Esophagus muscularis mucosa (tissue), 4 donors: ENCODE results near the gene RAPGEF1. TPM values are rescaled to one million over a fixed set of nuclear protein-coding genes. Genes with fewer than 3 reads are reported as not detected.
A peak's percentile ranks its signal among the peaks of the same experiment; 100 is the strongest.

Source experiments
- DNase-seq: peaks from one replicate; pipeline ENCODE4 v3.0.0-alpha.2; 2017; ENCODE audit errors: extremely low spot score
- H3K27ac ChIP-seq, 4 donors: fragments of 200-600 bp; sonication (generic); replicated peaks in 1 of 4; 1 replicate in 3 of 4; 2 replicates in 1 of 4; pipeline ENCODE4 v1.5.1; 2016 to 2019; ENCODE audit warnings: mild to moderate bottlenecking in 1 of 4
- H3K27me3 ChIP-seq, 4 donors: fragments of 200-600 bp; sonication (generic); one replicate each; pipeline versions ENCODE4 v1.5.1 to v1.6.0; 2016 to 2019
- H3K36me3 ChIP-seq, 4 donors: fragments of 200-600 bp; sonication (generic); one replicate each; pipeline ENCODE4 v1.5.1; 2016 to 2019
- H3K4me1 ChIP-seq, 4 donors: fragments of 200-600 bp; sonication (generic); one replicate each; pipeline ENCODE4 v1.5.1; 2016 to 2019
- H3K4me3 ChIP-seq, 4 donors: fragments of 200-600 bp; sonication (generic); 1 replicate in 2 of 4; 2 replicates in 2 of 4; pipeline ENCODE4 v1.5.1; 2016 to 2019; ENCODE audit warnings: mild to moderate bottlenecking in 4 of 4, moderate library complexity in 1 of 4
- H3K9me3 ChIP-seq, 4 donors: fragments of 200-600 bp; sonication (generic); 1 replicate in 3 of 4; 2 replicates in 1 of 4; pipeline ENCODE4 v1.5.1; 2016 to 2019
- EP300 ChIP-seq: sonication (generic); formaldehyde crosslinking; IDR thresholded peaks from one replicate; pipeline ENCODE4 v1.6.1; 2017; ENCODE audit warnings: antibody characterized with exemption
- POLR2A ChIP-seq: fragments of 450-650 bp; IDR thresholded peaks from one replicate; pipeline ENCODE4 v1.6.1; 2017; ENCODE audit warnings: antibody characterized with exemption, moderate library complexity, mild to moderate bottlenecking, low read depth
- POLR2AphosphoS5 ChIP-seq, 2 donors: sonication (generic); formaldehyde crosslinking; IDR thresholded peaks; one replicate each; pipeline ENCODE4 v1.6.1; 2017; ENCODE audit warnings: antibody characterized with exemption in 2 of 2
- WGBS: methylation state at CpG from one replicate; pipeline ENCODE4 v1.1.5; 2018; 5-methylcytosine and 5-hydroxymethylcytosine counted together
- intact Hi-C: fragments of 100-400 bp; cut with DNase I; formaldehyde crosslinking; loops from one replicate; pipeline ENCODE4 v1.15.1; 2023
- total RNA-seq, 4 donors: library from RNA; depleted of rRNA; stranded (reverse); fragments of >200 nt; gene quantifications; one replicate each; pipeline versions ENCODE4 v1.1.0 to v1.2.1, GENCODE V29; 2016
- TF ChIP-seq, protein P1 (sequence below), 3 experiments: fragments of 200-600 bp in 2 of 3; fragments of 450-650 bp in 1 of 3; sonication (generic) in 2 of 3; IDR thresholded peaks; one replicate each; pipeline ENCODE4 v1.5.1; 2017 to 2019; ENCODE audit warnings: antibody characterized with exemption in 3 of 3, mild to moderate bottlenecking in 2 of 3, moderate library complexity in 1 of 3

The RAPGEF1 gene
- total RNA-seq, 4 donors from 2014 or later: 66.6 to 138 (median 101) TPM

DNA sequence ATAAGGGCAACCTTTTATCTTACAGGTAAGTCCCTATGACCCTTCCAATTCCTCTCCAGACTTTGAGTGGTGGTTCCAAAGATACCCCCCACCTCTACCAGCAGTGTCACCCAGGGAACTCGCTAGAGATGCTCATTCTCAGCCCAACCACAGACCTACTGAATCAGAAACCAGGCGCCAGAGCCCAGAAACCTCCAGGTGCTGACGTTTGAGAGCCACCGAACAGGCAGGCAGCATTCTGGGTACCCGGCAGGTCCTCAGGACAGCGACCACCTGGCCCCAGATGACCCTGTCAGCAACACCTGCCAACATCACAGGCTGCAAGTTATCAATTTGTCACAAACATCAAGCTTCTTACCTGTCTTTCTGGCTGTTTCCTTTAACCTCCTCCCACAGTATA is 19.5 kb downstream of the RAPGEF1 start:
- H3K27ac ChIP-seq: peak overlapping the region in 1 of 4 donors; percentile 17
- H3K27me3 ChIP-seq: no peaks in the 10 kb centered on the region
- no peaks in the 10 kb centered on the region for H3K9me3 ChIP-seq
- peaks cover 0 to 4% (median 0%) of the 10 kb centered on the region in 4 donors for H3K36me3 ChIP-seq
- intact Hi-C loops: no loop called here
- TF ChIP-seq, protein P1, sequence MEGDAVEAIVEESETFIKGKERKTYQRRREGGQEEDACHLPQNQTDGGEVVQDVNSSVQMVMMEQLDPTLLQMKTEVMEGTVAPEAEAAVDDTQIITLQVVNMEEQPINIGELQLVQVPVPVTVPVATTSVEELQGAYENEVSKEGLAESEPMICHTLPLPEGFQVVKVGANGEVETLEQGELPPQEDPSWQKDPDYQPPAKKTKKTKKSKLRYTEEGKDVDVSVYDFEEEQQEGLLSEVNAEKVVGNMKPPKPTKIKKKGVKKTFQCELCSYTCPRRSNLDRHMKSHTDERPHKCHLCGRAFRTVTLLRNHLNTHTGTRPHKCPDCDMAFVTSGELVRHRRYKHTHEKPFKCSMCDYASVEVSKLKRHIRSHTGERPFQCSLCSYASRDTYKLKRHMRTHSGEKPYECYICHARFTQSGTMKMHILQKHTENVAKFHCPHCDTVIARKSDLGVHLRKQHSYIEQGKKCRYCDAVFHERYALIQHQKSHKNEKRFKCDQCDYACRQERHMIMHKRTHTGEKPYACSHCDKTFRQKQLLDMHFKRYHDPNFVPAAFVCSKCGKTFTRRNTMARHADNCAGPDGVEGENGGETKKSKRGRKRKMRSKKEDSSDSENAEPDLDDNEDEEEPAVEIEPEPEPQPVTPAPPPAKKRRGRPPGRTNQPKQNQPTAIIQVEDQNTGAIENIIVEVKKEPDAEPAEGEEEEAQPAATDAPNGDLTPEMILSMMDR (IDR thresholded peaks at IDR 0.05): no peak
- TF ChIP-seq POLR2AphosphoS5 (IDR thresholded peaks at IDR 0.05): no peak
- no peak for TF ChIP-seq EP300
- TF ChIP-seq POLR2A: no peak
- peaks cover 57 to 81% (median 79%) of the 10 kb centered on the region in 4 donors for H3K4me1 ChIP-seq
- no peak for DNase-seq
- WGBS: 87% methylated on average over 6 of the region's 6 CpGs
- H3K4me3 ChIP-seq: no peak overlapping the region

DNA sequence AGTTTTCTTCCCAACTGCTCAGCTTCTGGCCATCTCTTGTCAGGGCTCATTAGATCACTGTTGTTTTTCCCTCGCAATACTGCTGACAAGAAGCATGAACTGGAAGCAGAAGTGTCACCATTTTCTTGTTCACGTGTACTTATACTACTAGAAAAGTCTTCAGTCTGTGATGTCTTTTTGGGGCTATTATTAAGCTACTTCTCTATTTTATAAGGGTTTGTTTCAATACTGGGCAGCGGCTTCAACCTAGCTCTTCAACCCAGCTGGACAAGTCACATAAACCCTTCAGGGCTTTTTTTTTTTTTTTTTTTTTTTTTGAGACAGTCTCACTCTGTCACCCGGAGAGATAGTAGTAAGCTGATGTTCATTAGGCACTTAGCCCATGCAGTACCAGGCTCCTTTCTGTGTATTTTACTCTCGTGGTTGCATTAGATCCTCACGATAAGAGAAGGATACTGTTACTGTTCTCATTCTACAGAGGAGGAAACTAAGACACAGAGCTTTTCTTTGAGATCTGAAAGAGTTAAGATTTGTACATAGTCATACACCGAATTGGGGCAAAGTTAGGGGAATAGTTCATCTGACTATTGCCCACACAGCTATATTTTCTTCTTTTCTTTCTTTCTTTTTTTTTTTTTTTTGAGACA is 20.5 kb downstream of the RAPGEF1 start:
- Histone ChIP-seq H3K4me1 (peaks cover 57 to 83% (median 82%) of the 10 kb centered on the region in 4 donors), H3K9me3 (no peaks in the 10 kb centered on the region), H3K36me3 (peaks cover 0 to 4% (median 0%) of the 10 kb centered on the region in 4 donors), H3K4me3 (no peak overlapping the region), H3K27me3 (no peaks in the 10 kb centered on the region), H3K27ac (peak overlapping the region in 3 of 4 donors; percentile 7 to 82 (median 58))
- 56% methylated on average over 7 of the region's 7 CpGs for WGBS
- TF ChIP-seq EP300 (no peak), POLR2A (no peak), POLR2AphosphoS5 (IDR thresholded peaks at IDR 0.05) (no peak)
- TF ChIP-seq, protein P1 (IDR thresholded peaks at IDR 0.05): no peak
- intact Hi-C loops: no loop called here
- DNase-seq: no peak

DNA sequence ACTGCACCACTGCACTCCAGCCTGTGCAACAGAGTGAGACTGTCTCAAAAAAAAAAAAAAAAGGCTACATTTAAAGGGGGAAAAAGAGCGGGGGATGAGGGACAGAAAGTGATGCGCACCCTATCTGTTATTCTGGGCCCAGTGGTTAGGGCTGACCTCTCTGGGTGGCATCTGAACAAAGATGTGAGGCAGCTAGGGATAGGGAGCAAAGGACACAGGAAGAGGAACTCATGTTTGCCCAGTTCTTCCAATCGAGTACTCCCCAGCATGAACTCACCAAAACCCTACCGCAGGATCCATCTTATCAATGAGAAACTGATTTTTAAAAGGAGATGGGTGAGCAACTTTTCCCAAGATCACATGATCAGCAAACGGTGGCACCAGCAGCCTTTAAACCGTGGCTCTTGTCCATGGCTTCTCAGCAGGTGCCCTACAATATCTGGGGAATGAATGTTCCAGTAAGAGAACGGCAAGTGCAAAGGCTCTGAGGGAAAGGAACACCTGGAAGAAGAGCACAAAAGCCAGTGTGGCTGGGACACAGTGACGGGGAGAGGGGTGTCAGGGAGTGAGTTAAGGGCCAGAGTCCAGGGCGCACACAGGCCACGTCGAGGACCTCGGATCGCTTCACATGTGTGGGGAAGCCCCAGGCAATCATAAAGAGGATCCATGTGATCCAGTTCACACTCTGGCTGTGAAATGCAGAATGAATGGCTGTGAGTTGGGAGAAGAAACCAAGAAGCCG is 22.0 kb downstream of the RAPGEF1 start:
- intact Hi-C loops: no loop called here
- peak overlapping the region in 2 of 4 donors; percentile 1 to 82 for H3K27ac ChIP-seq
- no peaks in the 10 kb centered on the region for H3K9me3 ChIP-seq
- no peak for DNase-seq
- H3K4me1 ChIP-seq: peaks cover 59 to 84% (median 82%) of the 10 kb centered on the region in 4 donors
- H3K36me3 ChIP-seq: peaks cover 0 to 4% (median 0%) of the 10 kb centered on the region in 4 donors
- WGBS: 92% methylated on average over 14 of the region's 14 CpGs
- H3K27me3 ChIP-seq: no peaks in the 10 kb centered on the region
- no peak for TF ChIP-seq EP300
- TF ChIP-seq, protein P1 (IDR thresholded peaks at IDR 0.05): no peak
- no peak for TF ChIP-seq POLR2AphosphoS5 (IDR thresholded peaks at IDR 0.05)
- TF ChIP-seq POLR2A: no peak
- no peak overlapping the region for H3K4me3 ChIP-seq

DNA sequence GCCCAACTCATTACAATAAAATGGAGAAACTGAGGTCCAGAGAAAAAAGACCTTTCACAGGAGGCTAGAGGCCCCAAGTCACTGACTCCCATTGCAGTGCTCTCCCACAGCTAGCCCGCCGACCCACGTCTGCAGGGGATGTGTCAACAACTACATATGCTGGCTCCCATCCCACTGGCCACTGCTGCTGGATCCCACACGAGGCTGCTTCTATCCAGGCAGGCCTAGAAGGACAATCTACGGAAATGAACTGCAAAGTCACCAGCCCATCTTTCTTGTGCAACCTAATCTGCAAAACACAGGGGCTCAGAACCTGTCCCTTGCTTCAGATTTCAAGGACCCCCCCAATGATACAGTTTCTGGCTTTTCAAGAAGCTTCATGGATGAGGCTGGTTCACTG is 24.0 kb downstream of the RAPGEF1 start:
- no peak overlapping the region for H3K4me3 ChIP-seq
- 59% methylated on average over 5 of the region's 5 CpGs for WGBS
- peaks cover 68 to 89% (median 81%) of the 10 kb centered on the region in 4 donors for H3K4me1 ChIP-seq
- H3K9me3 ChIP-seq: no peaks in the 10 kb centered on the region
- DNase-seq: no peak
- TF ChIP-seq, protein P1 (IDR thresholded peaks at IDR 0.05): no peak
- TF ChIP-seq EP300 (no peak), POLR2A (no peak), POLR2AphosphoS5 (IDR thresholded peaks at IDR 0.05) (peak in 1 of 2 donors; percentile 30)
- intact Hi-C loops: no loop called here
- H3K27ac ChIP-seq: peak overlapping the region; percentile 80 to 86 (median 82)
- H3K36me3 ChIP-seq: peaks cover 0 to 2% (median 0%) of the 10 kb centered on the region in 4 donors
- no peaks in the 10 kb centered on the region for H3K27me3 ChIP-seq
